HepG2 (cell line): Measurements from ENCODE around the gene HOXD8. TPM values are rescaled to one million over a fixed set of nuclear protein-coding genes. Genes with fewer than 3 reads are reported as not detected.
A peak's percentile ranks its signal among the peaks of the same experiment; 100 is the strongest.

Experiments
- CREB3 ChIP-seq: sonication (generic); formaldehyde crosslinking; IDR thresholded peaks from 2 replicates; pipeline ENCODE4 v1.5.0; 2020; ENCODE audit warnings: missing genetic modification reagents
- CSRNP1 ChIP-seq: sonication (generic); formaldehyde crosslinking; IDR thresholded peaks from 2 replicates; pipeline ENCODE4 v1.8.1; 2023; ENCODE audit warnings: mild to moderate bottlenecking, missing genetic modification reagents
- KDM3A ChIP-seq: IDR thresholded peaks from 2 replicates; pipeline ENCODE4 v1.6.1; 2018; ENCODE audit warnings: low read depth, missing compliant biosample characterization
- PAXIP1 ChIP-seq: sonication (generic); formaldehyde crosslinking; conservative IDR thresholded peaks from 2 replicates; pipeline ENCODE4 v1.4.0; 2020; ENCODE audit warnings: mild to moderate bottlenecking, missing genetic modification reagents, moderate library complexity
- ZMYM2 ChIP-seq: sonication (generic); formaldehyde crosslinking; IDR thresholded peaks from 2 replicates; pipeline ENCODE4 v1.8.0; 2022; ENCODE audit warnings: mild to moderate bottlenecking, missing genetic modification reagents
- ZNF280D ChIP-seq: sonication (generic); formaldehyde crosslinking; IDR thresholded peaks from 2 replicates; pipeline ENCODE4 v1.5.1; 2020; ENCODE audit warnings: mild to moderate bottlenecking, missing genetic modification reagents
- ZNF282 ChIP-seq: fragments of 450-650 bp; IDR thresholded peaks from 2 replicates; pipeline ENCODE4 v1.6.1; 2018; ENCODE audit not compliant: partially characterized antibody
- ZNF318 ChIP-seq: sonication (generic); formaldehyde crosslinking; IDR thresholded peaks from 2 replicates; pipeline ENCODE4 v1.4.0; 2020; ENCODE audit warnings: mild to moderate bottlenecking, missing genetic modification reagents
- ZNF652 ChIP-seq: IDR thresholded peaks from 2 replicates; pipeline ENCODE4 v1.6.1; 2016; ENCODE audit warnings: low read depth, borderline replicate concordance
- polyA plus RNA-seq, 8 experiments: library from polyadenylated mRNA; depleted of rRNA in 3 of 8; stranded (reverse) in 7 of 8; unstranded in 1 of 8; fragments of >200 nt; fragmentation: Illumina TruSeq in 4 of 8; extraction: Trizol in 4 of 8; gene quantifications; 2 replicates each; pipeline versions ENCODE4 v1.2.1 to v1.2.3, GENCODE V29; 2011 to 2016; ENCODE audit warnings: low read depth in 4 of 8, missing spikeins in 1 of 8, mixed read lengths in 1 of 8; ENCODE audit not compliant: insufficient read depth in 1 of 8
- total RNA-seq, 5 experiments: library from RNA; depleted of rRNA; stranded (reverse); fragments of >200 nt; fragmentation: Illumina TruSeq; extraction: Trizol; gene quantifications; 2 replicates each; pipeline ENCODE4 v1.2.3, GENCODE V29; 2016; ENCODE audit warnings: low read depth in 1 of 5

Gene HOXD8
- total and polyA plus RNA-seq, 2 of the 13 experiments (the other 11 are each of a cell fraction or from before 2014, with no cell fraction given), result not detected

- TF ChIP-seq ZNF318 (CRISPR knock-in tag) (peak; percentile 72), ZNF282 (no peak), KDM3A (CRISPR knock-in tag) (peak; percentile 99; the same call in 1 of the 2 replicates), CSRNP1 (peak; percentile 47; the same call in 1 of the 2 replicates), PAXIP1 (0 out of 2 replicates have a peak, but pooled peaks have one; percentile 17), ZNF652 (no peak), ZNF280D (CRISPR knock-in tag) (0 out of 2 replicates have a peak, but pooled peaks have one; percentile 52), ZMYM2 (CRISPR knock-in tag) (no peak), CREB3 (CRISPR knock-in tag) (no peak)
Observed at GRCh38 chr2:176140513-176141317, 11.2 kb downstream of the HOXD8 start (continued).
